Heart right ventricle (tissue), 16 donors: ENCODE measurements around the gene PLEKHG4B. TPM values are rescaled to one million over a fixed set of nuclear protein-coding genes. Genes with fewer than 3 reads are reported as not detected.

Experiments
- ATAC-seq, 8 donors: fragments of 200-7000 bp; cut with Tn5 transposase; one replicate each; pipeline ENCODE4 v1.9.1; 2020; ENCODE audit warnings: mild to moderate bottlenecking in 8 of 8, moderate library complexity in 8 of 8, moderate number of reproducible peaks in 1 of 8
- DNase-seq, 2 donors: peaks; one replicate each; pipeline ENCODE4 v3.0.0-alpha.2; 2020
- H3K27ac ChIP-seq, 10 donors: fragments of 200-600 bp; sonication (generic) in 2 of 10; one replicate each; pipeline versions ENCODE4 v1.5.0 to v1.8.0; 2020 to 2022; ENCODE audit warnings: mild to moderate bottlenecking in 3 of 10
- H3K27me3 ChIP-seq, 7 donors: fragments of 200-600 bp; one replicate each; pipeline ENCODE4 v1.8.0; 2021 to 2022; ENCODE audit warnings: mild to moderate bottlenecking in 2 of 7
- H3K36me3 ChIP-seq, 9 donors: fragments of 200-600 bp; sonication (generic) in 1 of 9; one replicate each; pipeline versions ENCODE4 v1.5.0 to v1.8.0; 2020 to 2022; ENCODE audit warnings: mild to moderate bottlenecking in 2 of 9
- H3K4me1 ChIP-seq, 9 donors: fragments of 200-600 bp; sonication (generic) in 1 of 9; one replicate each; pipeline versions ENCODE4 v1.5.0 to v1.8.0; 2020 to 2022; ENCODE audit warnings: mild to moderate bottlenecking in 4 of 9
- H3K4me3 ChIP-seq, 10 donors: fragments of 200-600 bp; sonication (generic) in 2 of 10; one replicate each; pipeline versions ENCODE4 v1.5.0 to v1.8.0; 2020 to 2022; ENCODE audit warnings: mild to moderate bottlenecking in 7 of 10, moderate library complexity in 2 of 10
- H3K9me3 ChIP-seq, 11 donors: fragments of 200-600 bp in 10 of 11; sonication (generic) in 2 of 11; one replicate each; pipeline versions ENCODE4 v1.5.0 to v1.8.0; 2013 to 2022; ENCODE audit warnings: mild to moderate bottlenecking in 2 of 11, control low read depth in 1 of 11, moderate library complexity in 1 of 11
- CTCF ChIP-seq, 9 donors: fragments of 200-600 bp; sonication (generic) in 2 of 9; IDR thresholded peaks; one replicate each; pipeline versions ENCODE4 v1.5.0 to v1.8.0; 2021 to 2022; ENCODE audit warnings: antibody characterized with exemption in 9 of 9, mild to moderate bottlenecking in 5 of 9, moderate library complexity in 1 of 9
- WGBS, 2 donors: extraction: QIAGEN DNeasy Blood & Tissue Kit; methylation state at CpG; one replicate each; pipeline ENCODE4 v1.1.7; 2013; ENCODE audit warnings: inconsistent platforms in 1 of 2; 5-methylcytosine and 5-hydroxymethylcytosine counted together
- intact Hi-C, 10 donors: fragments of 100-400 bp; cut with DNase I; formaldehyde crosslinking; loops; one replicate each; pipeline versions ENCODE4 v1.11.1 to v1.14.2; 2022
- polyA plus RNA-seq, 2 donors: library from polyadenylated mRNA; stranded (reverse); fragments of 200-250 nt; gene quantifications; one replicate each; pipeline ENCODE4 v1.2.3, GENCODE V29; 2013
- total RNA-seq, 10 donors: library from RNA; stranded (reverse); fragmentation: NEBNext Ultra II Directional in 3 of 10; extraction: Animal tissue kit (Norgen Biotek cat#: 25700) in 3 of 10; gene quantifications; one replicate each; pipeline versions ENCODE4 v1.2.1 to v1.2.4, GENCODE V29; 2021 to 2023
- donor health status: Arrhythmogenic right ventricular cardiomyopathy.
- donor health status: ischemic (EF 13 %, LVEDD 7.1; RV severe dilation, severe dysfunction).
- donor health status: healthy with polysubstance abuse.
- donor health status: DM: no; HTN: yes; CAD: no.
- donor health status: DM: no; HTN: no; CAD: no.
- donor health status: ischemic (EF 25% LVEDD 6.9; RV normal size, moderate dysfunction).
- donor health status: ischemic (EF 25% LVEDD 5.7; RV mildly dilated, moderate dysfunction).
- donor health status: healthy.
- donor health status: DM: yes; HTN: yes; CAD: no.
- donor health status: Ischemic cardiomyopathy.
- donor health status: ischemic (EF 35%, LVEDD 5.7; RV mildly dilated, moderate dysfunction).
- donor health status: nonischemic (EF 11% LVEDD 7.7; RV severe dilation, severe dysfunction).
- donor health status: DM: yes; HTN: yes; CAD: no.
- donor health status: PGD.
- donor health status: ischemic (EF 29% LVEDD 5.4; RV normal size, mild dysfunction).
- donor health status: nonischemic (EF 23%, LVEDD 6.1; RV moderate dilation, normal function).

The PLEKHG4B gene
- total and polyA plus RNA-seq, 12 donors: under 0.01 to 0.14 (median 0.05) TPM; not detected in 8

- H3K4me1 ChIP-seq: no peaks in the 10 kb centered on the region
- no peak for TF ChIP-seq CTCF (IDR thresholded peaks at IDR 0.05)
- no peak overlapping the region for H3K4me3 ChIP-seq
- peaks cover 0 to 44% (median 41%) of the 10 kb centered on the region in 7 donors for H3K27me3 ChIP-seq
- WGBS, 2 donors: 93 to 95% methylated on average over 14 of the region's 14 CpGs
- H3K27ac ChIP-seq: no peak overlapping the region
- intact Hi-C loops: no loop called here
- H3K36me3 ChIP-seq: no peaks in the 10 kb centered on the region
- ATAC-seq (no peak), DNase-seq (no peak)
- H3K9me3 ChIP-seq: no peaks in the 10 kb centered on the region
These were observed 17.9 kb downstream of the PLEKHG4B start for GRCh38 chr5:109826-110225.

GRCh38 chr5:110270-110888 lies 18.4 kb downstream of the PLEKHG4B start:
- DNase-seq (no peak), ATAC-seq (no peak)
- 90 to 91% methylated on average over 26 of the region's 26 CpGs for WGBS, 2 donors
- no peaks in the 10 kb centered on the region for H3K4me1 ChIP-seq
- H3K27me3 ChIP-seq: peaks cover 0 to 41% (median 37%) of the 10 kb centered on the region in 7 donors
- no peak overlapping the region for H3K27ac ChIP-seq
- no peaks in the 10 kb centered on the region for H3K36me3 ChIP-seq
- TF ChIP-seq CTCF (IDR thresholded peaks at IDR 0.05): no peak
- no peaks in the 10 kb centered on the region for H3K9me3 ChIP-seq
- no peak overlapping the region for H3K4me3 ChIP-seq
- intact Hi-C loops: no loop called here

GRCh38 chr5:111171-111570 lies 19.2 kb downstream of the PLEKHG4B start:
- WGBS, 2 donors: 95% methylated on average over 5 of the region's 5 CpGs
- no peak for TF ChIP-seq CTCF (IDR thresholded peaks at IDR 0.05)
- H3K27me3 ChIP-seq: peaks cover 0 to 34% (median 30%) of the 10 kb centered on the region in 7 donors
- no peak overlapping the region for H3K27ac ChIP-seq
- H3K4me3 ChIP-seq: no peak overlapping the region
- intact Hi-C loops: no loop called here
- no peak for DNase-seq
- no peaks in the 10 kb centered on the region for H3K36me3 ChIP-seq
- H3K9me3 ChIP-seq: no peaks in the 10 kb centered on the region
- H3K4me1 ChIP-seq: no peaks in the 10 kb centered on the region
- no peak for ATAC-seq

- ATAC-seq: no peak
- Histone ChIP-seq H3K9me3 (peaks cover 0 to 29% (median 10%) of the 10 kb centered on the region in 11 donors), H3K36me3 (no peaks in the 10 kb centered on the region), H3K4me1 (no peaks in the 10 kb centered on the region), H3K4me3 (no peak overlapping the region), H3K27me3 (peaks cover 0 to 13% (median 0%) of the 10 kb centered on the region in 7 donors), H3K27ac (no peak overlapping the region)
- DNase-seq: no peak
- intact Hi-C loops: no loop called here
- TF ChIP-seq CTCF (IDR thresholded peaks at IDR 0.05): no peak
- WGBS, 2 donors: 77 to 86% methylated on average over 5 of the region's 5 CpGs
These were observed 27.6 kb downstream of the PLEKHG4B start for GRCh38 chr5:119486-120097.
